ELR (cell line): ENCODE measurements around the gene FREM1.
A peak's percentile ranks its signal among the peaks of the same experiment; 100 is the strongest.

Source experiments
- DNase-seq: peaks from one replicate; pipeline ENCODE4 v3.0.0-alpha.2; 2015; ENCODE audit warnings: low read depth

Gene FREM1

DNA sequence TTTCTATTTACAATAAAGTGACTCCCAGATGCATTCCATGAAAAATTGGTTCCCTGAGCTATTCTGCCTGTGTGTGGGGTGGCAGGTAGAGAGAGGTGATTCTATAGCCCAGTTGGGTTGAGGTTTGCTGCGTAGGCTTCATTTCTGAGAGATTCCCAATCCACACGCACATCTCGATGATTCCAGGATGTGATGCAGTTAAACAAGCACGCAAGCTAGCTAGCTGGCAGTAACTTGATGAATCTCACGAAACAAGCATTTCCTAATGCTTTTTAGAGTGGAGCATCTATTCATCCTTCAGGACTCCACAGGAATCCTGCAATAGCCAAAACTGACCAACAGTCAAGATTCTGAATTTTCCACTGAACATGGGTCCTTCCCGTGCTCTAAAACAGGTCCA is 143.9 kb downstream of the FREM1 start:
- peak; percentile 23 for DNase-seq

DNA sequence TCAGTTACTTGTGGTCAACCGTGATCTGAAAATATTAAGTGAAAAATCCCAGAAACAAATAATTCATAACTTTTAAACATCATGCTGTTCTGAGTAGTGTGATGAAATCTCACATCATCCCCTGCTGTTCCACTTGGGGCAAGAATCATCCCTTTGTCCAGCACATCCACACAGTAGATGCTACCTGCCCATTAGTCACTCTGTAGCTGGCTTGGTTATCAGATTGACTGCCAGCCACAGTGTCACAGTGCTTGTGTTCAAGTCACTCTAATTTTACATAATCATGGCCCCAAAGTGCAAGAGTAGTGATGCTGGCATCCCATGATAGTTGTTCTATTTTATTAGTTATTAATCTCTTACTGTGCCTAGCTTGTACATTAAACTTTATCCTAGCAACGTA is 148.6 kb downstream of the FREM1 start:
- DNase-seq, result no peak

DNA sequence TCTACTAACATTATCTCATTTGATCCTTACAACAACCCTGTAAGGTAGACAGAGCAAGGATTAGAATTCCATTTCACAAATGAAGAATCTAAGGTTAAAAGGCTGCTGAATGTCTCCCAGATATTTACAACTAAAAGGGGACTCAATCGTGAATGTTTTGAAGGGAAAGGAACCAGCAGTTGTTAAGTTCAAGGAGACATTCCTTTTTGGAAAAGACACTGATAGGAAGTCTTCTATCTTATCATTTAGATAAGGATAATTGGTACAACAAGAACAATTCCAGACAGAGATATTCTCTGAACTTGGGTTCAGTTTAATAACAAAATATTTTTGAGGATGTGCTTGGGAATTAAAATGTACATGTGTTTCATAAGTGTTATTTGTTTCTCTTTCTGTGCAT is 150.2 kb downstream of the FREM1 start:
- no peak for DNase-seq

DNA sequence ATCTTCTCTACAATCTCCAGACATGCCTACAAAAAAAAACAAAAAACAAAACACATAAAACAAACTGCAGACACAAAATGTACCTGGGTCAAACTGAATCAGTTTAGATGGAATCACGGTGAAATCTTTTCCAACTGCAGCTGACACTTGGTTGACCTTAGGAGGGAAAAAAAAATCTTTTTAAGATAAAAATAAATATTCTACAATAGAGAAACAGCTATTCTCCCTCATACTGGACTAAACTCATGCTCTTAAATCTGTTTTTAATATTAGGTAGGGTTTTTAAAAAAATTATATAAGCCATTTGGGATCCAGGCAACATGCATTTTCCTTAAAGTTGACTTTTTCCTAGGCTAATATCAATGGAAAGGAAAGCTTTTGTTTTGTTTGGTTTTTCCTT is 153.9 kb downstream of the FREM1 start:
- DNase-seq, result no peak

DNA sequence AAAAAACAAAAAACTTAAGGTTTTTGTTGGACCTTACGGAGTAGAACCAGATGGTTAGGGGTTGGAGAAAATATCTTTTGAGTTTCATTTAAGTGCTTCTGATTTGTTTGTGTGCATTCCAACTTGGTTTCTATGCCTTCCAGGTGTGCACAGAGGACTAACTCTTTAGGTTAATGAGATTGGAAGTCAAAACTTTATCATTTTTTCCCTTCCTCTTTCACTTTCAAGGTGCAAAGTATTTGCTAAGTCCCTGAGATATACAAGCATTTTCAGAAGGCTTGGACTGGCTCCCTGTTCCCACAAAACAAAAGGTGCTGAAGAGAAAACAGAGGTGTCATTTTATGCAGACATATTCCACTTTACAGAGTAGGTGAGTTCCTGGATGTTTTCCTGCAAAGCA is 157.4 kb downstream of the FREM1 start:
- no peak for DNase-seq

DNA sequence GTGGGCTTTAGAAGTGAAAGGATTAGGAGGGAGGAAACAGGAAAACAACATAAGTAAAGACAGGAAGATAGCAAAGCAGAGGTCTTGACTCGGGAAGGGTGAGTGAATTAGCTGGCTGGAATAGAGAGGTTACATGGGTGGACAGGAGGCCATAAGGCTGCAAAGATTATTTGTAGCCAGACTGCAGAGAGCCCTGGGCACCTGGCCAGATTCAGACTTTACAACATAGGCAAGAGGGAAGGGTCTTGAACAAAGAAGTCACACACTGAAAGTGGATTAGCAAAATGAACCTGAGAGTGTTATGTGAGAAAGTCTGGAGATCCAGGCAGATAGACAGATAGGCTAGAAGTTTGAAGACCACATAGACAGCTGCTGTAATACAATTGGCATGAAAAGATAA is 158.0 kb downstream of the FREM1 start:
- no peak for DNase-seq

DNA sequence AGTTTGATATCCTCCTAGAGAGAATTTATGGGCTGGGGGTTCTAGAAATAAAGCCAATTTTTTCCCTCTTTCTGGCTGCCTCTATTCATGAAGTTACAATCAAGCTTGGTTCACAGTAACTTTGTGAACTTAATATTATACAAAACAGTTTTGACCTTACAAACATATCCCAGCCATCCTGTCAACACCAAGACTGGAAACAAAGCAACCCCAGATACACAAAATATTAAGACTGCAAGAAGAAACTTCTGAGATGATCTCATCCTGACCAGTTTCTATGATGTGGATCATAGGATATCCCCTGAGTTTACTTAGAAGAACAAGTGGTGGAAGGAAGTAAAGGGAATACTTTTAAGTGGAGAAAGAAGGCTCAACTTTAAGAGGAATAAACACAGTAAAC is 159.4 kb downstream of the FREM1 start:
- DNase-seq, result no peak

DNA sequence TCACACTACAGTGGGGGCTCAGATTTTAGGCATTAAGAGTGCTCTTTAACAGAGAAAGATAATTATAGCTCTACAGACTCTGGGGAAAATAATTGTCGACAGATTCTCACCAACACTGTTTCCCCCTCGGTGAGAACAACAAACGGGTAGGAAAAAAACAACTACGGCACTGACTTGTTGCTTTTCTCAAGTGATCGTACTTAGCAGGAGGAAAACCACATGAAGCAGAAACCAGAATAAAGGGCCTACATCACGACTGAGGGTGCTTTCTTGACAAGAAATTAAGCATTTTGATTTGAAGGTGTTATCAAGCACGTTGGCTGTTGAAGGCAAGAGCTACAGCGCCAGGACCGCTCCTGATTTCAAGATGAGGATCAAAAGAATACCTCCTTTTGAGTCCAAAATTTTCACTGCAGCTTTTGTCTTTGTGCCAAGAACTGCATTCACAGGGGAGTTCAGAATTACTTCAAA is 160.5 kb downstream of the FREM1 start:
- no peak for DNase-seq

DNA sequence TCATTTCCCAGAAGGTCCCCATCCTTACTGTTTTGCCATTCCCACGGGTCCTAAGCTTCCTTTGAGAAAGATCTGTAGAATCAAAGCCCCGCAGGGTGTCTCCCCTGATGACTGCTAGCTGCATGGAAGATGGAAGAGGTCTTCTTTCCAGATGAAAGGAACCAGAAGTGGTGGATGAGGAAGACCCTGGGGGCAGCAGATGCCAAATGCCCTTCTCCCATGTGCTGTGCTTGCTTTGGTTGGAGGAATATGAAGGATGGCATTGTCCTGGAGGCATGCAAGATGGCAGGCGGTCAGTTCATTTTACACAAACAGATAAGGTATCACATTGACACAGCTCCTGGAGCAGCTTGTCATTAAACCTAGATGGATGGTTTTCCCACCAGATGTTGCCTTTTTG is 161.9 kb downstream of the FREM1 start:
- no peak for DNase-seq

DNA sequence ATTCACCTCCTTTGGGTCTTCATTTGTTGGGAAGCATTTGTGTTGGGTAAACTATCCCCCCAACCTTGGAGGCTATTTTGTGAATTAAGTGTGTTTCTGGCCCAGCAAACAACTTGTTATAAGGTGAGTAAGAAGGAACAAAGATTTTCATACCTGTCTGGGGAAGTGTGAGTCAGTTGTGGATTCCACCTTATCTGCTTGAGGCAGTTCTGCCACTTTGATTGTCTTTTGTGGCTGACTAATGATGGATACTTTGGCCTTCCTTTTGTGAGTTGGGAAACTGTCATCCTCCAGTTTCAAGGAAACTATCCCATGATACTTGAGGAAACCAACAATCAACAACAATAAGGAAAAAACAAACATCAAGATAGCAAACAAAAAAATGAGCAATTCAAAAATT is 163.1 kb downstream of the FREM1 start:
- no peak for DNase-seq

DNA sequence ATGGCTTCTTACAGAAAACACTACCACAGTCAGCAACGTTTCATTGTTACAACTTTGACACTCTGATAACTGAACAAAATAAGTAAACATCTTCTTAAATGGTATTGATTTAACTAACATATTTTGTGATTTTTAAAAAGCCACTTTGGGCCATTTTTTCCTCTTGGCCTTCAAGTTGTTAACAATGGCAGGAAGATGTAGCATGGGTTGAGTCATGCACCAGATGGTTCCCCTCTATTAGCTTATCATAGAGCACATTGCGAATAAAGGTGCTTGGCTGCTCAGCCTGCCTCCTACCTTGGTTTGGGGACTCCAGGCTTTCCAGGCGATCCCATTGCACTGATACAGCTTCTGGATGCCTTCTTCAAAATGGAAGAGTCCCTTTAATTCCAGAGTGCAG is 163.6 kb downstream of the FREM1 start:
- no peak for DNase-seq

DNA sequence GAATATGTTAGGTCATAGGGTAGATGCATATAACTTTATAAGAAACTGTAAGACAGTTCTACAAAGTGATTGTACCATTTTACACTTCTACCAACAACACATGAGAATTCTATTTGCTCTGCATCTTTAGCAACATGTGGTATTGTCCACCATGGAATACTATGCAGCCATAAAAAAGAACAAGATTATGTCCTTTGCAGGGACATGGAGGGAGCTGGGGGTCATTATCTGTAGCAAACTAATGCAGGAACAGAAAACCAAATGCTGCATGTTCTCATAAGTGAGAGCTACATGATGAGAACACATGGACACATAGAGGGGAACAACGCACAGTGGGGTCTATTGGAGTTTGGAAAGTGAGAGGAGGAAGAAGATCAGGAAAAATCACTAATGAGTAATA is 165.5 kb downstream of the FREM1 start:
- DNase-seq, result no peak

DNA sequence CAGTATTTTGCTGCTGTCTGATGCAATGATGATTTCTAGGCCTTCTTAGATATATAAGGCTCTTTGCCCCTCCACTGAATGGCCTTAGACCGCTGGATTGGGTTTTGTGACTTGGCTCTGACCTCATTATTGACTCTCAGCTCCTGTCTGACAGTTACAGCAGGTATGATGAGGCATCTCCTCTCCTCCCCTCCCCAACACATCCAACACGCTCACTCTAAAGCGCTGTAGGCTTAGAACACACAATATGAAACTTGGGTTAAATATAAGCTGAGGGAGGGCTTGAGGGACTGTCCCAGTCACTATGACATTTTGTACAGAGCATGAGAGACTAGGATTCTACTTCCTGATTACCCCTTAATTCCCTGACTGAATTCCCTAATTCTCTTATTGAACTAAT is 168.9 kb downstream of the FREM1 start:
- no peak for DNase-seq

DNA sequence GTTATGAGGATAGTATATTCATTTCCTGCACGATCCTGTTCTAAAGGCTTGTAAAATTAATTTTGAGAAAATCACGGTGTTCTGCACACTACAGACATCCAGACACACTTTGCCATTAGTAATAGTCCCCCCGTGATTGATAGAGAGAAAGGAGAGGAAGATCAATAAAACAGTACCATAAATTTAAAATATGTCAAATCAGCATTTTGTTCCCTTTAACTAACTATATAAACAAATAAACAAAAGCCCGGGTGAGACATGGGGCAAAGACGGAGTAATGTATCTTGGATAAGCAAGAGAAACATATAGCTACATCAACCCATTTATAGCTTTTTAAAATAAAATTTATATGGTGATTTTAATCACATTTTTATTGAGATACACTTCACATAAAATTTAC is 177.1 kb downstream of the FREM1 start:
- DNase-seq, result no peak

DNA sequence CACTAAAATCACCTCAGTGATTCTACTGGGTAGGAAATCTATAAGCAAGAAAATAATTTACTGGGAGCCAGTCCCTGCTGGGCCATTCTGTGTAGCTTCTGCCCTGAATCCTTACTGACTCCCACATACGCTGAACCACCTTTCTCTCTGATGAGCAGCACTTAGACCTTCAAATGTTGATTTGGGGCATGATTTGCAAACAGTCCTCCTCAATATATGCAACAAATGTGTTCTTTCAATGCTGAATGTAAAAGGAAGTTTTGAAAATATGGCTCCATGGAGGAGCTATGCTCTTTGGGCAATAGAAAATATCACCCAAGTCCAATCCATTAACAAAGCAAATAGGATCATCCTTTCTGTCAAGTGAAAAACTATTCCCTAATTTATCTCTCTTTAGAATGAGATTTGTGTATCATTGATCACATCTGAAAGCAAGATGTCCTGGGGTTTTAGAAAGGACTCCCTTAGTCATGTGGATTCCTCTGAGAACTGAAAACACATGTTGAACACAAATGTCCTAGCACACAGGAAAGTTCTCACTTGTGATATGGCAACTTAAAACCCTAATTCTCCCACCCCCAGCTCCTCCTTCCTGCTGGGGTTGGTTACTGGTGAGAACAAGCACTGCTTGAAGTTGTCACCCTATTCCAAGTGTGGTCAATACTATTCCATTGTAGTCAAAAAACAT is 178.8 kb downstream of the FREM1 start:
- DNase-seq, result no peak

DNA sequence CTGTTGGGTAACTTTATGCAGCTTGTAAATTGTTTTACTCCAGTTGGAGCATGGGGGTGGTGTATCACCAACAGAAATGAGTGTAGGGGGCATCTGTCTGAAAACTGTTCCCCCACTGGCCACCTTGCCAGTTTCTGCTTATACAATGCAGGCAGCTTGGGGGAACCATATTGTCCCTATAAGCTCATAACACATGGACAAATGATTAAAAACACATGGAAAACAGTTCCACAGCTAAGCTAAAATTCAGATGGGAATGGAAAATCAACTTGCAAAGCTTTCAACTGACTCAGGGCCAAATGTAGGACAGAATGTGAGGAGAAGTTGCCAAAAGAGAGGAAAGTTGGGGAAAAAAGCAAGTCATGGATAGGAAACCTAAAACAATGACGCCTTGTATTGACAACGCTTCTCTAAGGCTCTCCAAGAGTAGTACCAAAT is 179.7 kb downstream of the FREM1 start:
- no peak for DNase-seq

DNA sequence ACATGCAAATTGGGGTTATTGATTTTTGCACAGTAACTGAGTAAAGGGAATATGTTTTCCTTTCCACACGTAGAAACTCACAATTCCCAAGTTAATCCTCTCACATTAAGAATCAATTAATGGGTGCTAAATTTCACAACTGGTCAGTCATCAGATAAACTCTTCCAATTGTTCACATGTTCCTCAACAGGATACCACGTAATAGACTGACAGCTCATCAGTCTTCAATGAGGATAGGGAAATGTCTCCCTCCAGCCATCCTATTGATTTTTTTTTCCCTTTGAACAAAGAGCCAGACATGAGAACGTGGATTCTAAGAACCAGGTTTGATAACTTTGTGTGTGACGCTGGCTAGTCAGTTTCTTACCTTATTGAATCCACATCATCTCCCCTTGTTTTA is 186.9 kb downstream of the FREM1 start:
- DNase-seq, result no peak

DNA sequence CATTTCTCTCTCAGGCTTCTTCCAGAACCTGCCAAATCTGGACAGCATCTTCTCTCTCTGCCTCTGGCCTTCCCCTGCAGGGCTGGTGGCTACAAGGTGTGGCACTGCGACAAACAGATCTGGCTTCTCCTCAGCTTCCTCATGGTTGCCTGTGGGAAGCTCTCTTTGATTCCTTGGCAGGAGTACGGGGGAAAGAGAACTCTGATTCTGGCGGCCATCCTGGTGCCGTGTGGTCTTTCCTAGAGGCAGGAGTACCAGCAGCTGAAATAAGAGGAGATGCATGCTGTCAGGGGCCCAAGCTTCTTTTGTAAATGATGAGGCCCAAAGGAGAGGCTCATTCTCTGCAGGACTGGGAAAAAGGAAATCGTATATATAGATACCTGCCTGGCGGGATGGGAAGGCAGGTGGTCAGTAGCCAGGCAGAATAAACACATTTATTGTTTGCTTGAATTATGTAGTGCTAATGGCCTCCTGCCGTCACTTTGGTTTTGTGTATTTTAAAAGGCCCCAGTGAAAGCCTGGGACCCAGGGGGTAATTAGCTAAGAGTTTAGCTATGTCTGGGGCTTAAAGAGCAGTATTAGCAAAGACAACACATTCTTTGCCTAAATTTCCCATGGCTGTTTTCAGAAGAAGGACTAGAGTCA is 187.7 kb downstream of the FREM1 start, which contains the start of gene CER1:
TSS of gene CER1 (minus strand) at position 343 of the 645 bp plus-strand sequence. CDS start at position 282, 61 bp downstream.
- DNase-seq, result no peak

DNA sequence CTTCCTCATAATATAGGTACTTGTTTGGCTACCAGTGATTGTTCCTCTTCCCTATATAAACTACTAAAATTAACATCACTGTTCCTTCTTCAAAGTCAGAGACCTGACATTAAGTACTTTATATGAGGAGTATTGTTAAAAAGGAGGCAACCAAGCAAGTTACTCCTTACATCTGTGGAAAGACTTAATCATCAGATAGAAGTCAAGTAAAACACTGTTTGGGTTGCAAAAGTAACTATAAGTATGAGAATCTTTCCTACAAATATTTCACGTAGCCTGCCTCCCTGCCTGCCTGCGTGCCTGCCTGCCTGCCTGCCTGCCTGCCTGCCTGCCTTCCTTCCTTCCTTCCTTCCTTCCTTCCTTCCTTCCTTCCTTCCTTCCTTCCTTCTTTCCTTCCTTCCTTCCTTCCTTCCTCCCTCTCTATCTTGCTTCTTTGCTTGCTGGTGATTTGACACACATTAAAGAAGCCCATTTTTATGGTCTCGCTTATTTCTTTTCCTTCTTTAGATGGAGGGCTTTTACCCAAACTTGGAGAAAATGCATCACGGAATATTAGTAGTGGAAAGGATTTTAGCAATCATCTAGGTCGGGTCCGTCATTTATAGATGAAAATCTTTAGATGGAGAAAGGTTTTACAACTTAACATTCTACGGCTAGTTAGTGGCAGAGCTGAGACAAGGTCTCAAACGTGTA is 190.9 kb downstream of the FREM1 start:
- DNase-seq, result no peak

DNA sequence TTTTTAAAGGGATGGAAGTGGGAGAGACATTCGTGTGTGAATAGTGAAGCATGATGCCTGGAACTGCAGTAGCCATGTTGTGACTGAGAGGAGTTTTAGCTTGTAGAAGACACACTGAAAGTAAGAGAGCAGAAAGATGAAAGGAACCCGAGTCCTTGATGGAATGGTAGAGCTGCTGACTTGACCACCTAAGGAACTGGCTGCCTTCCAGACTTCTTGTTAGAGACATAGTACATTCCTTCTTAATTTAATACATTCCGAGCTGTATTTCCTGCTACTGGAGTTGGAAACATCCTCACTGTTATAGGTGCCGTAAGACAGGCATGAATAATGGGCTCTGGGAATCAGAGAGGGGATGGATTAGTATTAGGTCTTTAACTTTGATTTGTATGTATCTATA is 195.1 kb downstream of the FREM1 start:
- no peak for DNase-seq

DNA sequence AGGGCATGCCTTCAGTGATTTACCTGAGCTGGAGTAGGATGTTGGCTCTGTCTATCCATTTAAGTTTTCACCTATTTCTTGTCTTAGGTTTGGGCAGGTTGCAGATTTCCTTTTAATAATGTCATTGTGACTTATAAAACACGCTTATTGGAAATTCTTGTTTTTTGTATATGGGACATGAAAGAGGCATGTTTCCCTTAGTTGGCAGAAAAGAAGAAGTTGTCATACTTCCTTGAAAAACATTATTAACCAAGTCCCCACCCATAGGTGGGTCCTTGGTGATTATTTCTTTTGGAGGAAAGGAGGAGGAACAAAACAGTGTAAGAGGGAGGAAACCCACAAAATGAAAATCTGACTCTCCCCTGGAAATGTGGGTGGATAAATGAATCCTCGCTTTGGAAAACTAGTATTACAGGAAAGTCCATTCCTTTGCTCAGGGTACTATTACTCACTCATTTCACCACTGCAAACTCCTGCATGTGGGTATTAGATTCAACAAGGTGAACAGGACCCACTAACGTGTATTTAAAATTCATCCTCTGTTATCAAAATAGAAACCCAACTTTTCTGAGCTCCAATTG is 197.0 kb downstream of the FREM1 start:
- DNase-seq, result no peak

DNA sequence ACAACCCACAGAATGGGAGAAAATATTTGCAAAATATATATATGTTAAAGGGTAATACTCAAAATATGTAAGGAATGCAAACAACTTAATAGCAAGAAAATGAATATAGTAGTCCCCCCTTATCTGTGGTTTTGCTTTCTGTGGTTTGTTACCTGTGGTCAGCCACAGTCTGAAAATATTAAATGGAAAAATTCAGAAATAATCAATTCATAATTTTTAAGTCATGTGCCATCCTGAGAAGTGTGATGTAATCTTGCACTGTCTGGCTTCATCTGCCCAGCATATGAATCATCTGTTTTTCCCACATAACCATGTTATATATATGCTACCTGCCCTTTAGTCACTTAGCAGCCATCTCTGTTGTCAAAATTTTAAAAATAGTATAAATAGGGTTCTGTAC is 199.4 kb downstream of the FREM1 start:
- peak; percentile 75 for DNase-seq
